H9 (cell line): ENCODE data around the gene PSKH1. TPM values are rescaled to one million over a fixed set of nuclear protein-coding genes. Genes with fewer than 3 reads are reported as not detected.

ENCODE experiments used
- DNase-seq: peaks from one replicate; pipeline ENCODE4 v3.0.0-alpha.2; 2017
- H2AFZ ChIP-seq: one replicate; pipeline ENCODE4 v1.6.1; 2013; ENCODE audit warnings: mild to moderate bottlenecking, low read length, control low read depth, moderate library complexity
- H2AK5ac ChIP-seq: 2 replicates; pipeline ENCODE4 v1.6.1; 2013; ENCODE audit warnings: low read length, control low read depth, mixed read lengths; ENCODE audit not compliant: insufficient read length
- H2BK120ac ChIP-seq: one replicate; pipeline ENCODE4 v1.6.1; 2013; ENCODE audit warnings: low read depth, mild to moderate bottlenecking, low read length, control low read depth, inconsistent platforms; ENCODE audit not compliant: poor library complexity, severe bottlenecking
- H2BK12ac ChIP-seq: 2 replicates; pipeline ENCODE4 v1.6.1; 2013; ENCODE audit warnings: low read length, control low read depth, mixed read lengths, low read depth; ENCODE audit not compliant: insufficient read length
- H2BK15ac ChIP-seq: 2 replicates; pipeline ENCODE4 v1.6.1; 2013; ENCODE audit warnings: low read depth, low read length, control low read depth
- H2BK20ac ChIP-seq: one replicate; pipeline ENCODE4 v1.6.1; 2013; ENCODE audit warnings: low read depth, mild to moderate bottlenecking, low read length, control low read depth, inconsistent platforms; ENCODE audit not compliant: poor library complexity, severe bottlenecking
- H2BK5ac ChIP-seq: 2 replicates; pipeline ENCODE4 v1.6.1; 2013; ENCODE audit warnings: low read length, control low read depth, mixed read lengths; ENCODE audit not compliant: insufficient read length
- H3K14ac ChIP-seq: 2 replicates; pipeline ENCODE4 v1.6.1; 2013; ENCODE audit warnings: low read length, control low read depth; ENCODE audit not compliant: insufficient read depth
- H3K18ac ChIP-seq: 2 replicates; pipeline ENCODE4 v1.6.1; 2013; ENCODE audit warnings: low read depth, mild to moderate bottlenecking, mixed read lengths, low read length, control low read depth; ENCODE audit not compliant: insufficient read length
- H3K23ac ChIP-seq: 2 replicates; pipeline ENCODE4 v1.6.1; 2013; ENCODE audit warnings: low read length, control low read depth, mixed read lengths, low read depth; ENCODE audit not compliant: insufficient read length
- H3K23me2 ChIP-seq: 2 replicates; pipeline ENCODE4 v1.6.1; 2013; ENCODE audit warnings: low read depth, mild to moderate bottlenecking, mixed read lengths, low read length, control low read depth; ENCODE audit not compliant: insufficient read length, poor library complexity, severe bottlenecking
- H3K27ac ChIP-seq: 2 replicates; pipeline ENCODE4 v1.5.1; 2013; ENCODE audit warnings: low read length, control low read depth, mixed read lengths, low read depth; ENCODE audit not compliant: insufficient read length
- H3K27me3 ChIP-seq: 2 replicates; pipeline ENCODE4 v1.6.1; 2013; ENCODE audit warnings: low read length, control low read depth, inconsistent platforms; ENCODE audit not compliant: insufficient read depth
- H3K4ac ChIP-seq: 2 replicates; pipeline ENCODE4 v1.6.1; 2013; ENCODE audit warnings: low read depth, mild to moderate bottlenecking, control low read depth, inconsistent platforms, low read length, moderate library complexity
- H3K4me1 ChIP-seq: 2 replicates; pipeline ENCODE4 v1.6.1; 2013; ENCODE audit warnings: low read length, control low read depth, inconsistent platforms; ENCODE audit not compliant: insufficient read depth
- H3K4me2 ChIP-seq: 2 replicates; pipeline ENCODE4 v1.6.1; 2013; ENCODE audit warnings: low read length, control low read depth, mixed read lengths; ENCODE audit not compliant: insufficient read length, insufficient read depth
- H3K56ac ChIP-seq: 2 replicates; pipeline ENCODE4 v1.6.1; 2013; ENCODE audit warnings: low read depth, mild to moderate bottlenecking, mixed read lengths, low read length, control low read depth; ENCODE audit not compliant: insufficient read length
- H3K79me1 ChIP-seq: 2 replicates; pipeline ENCODE4 v1.6.1; 2013; ENCODE audit warnings: low read depth, mild to moderate bottlenecking, moderate library complexity, low read length, control low read depth, inconsistent platforms; ENCODE audit not compliant: insufficient read depth, poor library complexity, severe bottlenecking
- H3K79me2 ChIP-seq: 2 replicates; pipeline ENCODE4 v1.6.1; 2013; ENCODE audit warnings: low read length, control low read depth, inconsistent platforms; ENCODE audit not compliant: insufficient read depth
- H3K9ac ChIP-seq: 2 replicates; pipeline ENCODE4 v1.6.1; 2013; ENCODE audit warnings: low read length, control low read depth, mixed read lengths; ENCODE audit not compliant: insufficient read length; ENCODE audit errors: extremely low read depth
- H3K9me3 ChIP-seq: one replicate; pipeline ENCODE4 v1.6.1; 2013; ENCODE audit warnings: low read depth, low read length, inconsistent platforms; ENCODE audit not compliant: control insufficient read depth
- H3T11ph ChIP-seq: one replicate; pipeline ENCODE4 v1.6.1; 2013; ENCODE audit warnings: mild to moderate bottlenecking, low read length, control low read depth, inconsistent platforms
- H4K20me1 ChIP-seq: one replicate; pipeline ENCODE4 v1.6.1; 2013; ENCODE audit not compliant: control insufficient read depth, insufficient read length, insufficient read depth
- H4K5ac ChIP-seq: 2 replicates; pipeline ENCODE4 v1.6.1; 2013; ENCODE audit warnings: low read depth, mild to moderate bottlenecking, mixed read lengths, low read length, control low read depth; ENCODE audit not compliant: insufficient read length
- H4K8ac ChIP-seq: replicated peaks from 2 replicates; pipeline ENCODE4 v1.6.1; 2013; ENCODE audit warnings: low read length, control low read depth, mixed read lengths, low read depth; ENCODE audit not compliant: insufficient read length
- H4K91ac ChIP-seq: 2 replicates; pipeline ENCODE4 v1.6.1; 2013; ENCODE audit warnings: low read depth, mild to moderate bottlenecking, moderate library complexity, mixed read lengths, low read length, control low read depth; ENCODE audit not compliant: insufficient read length
- H3K27ac Mint-ChIP-seq, 3 experiments: 2 replicates in 2 of 3; 3 replicates in 1 of 3; pipeline ENCODE4 v1.8.0; 2020 to 2021; ENCODE audit warnings: mixed read lengths in 3 of 3, mild to moderate bottlenecking in 1 of 3, moderate library complexity in 1 of 3
- H3K27me3 Mint-ChIP-seq: 2 replicates; pipeline ENCODE4 v1.8.0; 2021; ENCODE audit warnings: low read depth, mild to moderate bottlenecking, moderate library complexity, mixed read lengths
- H3K36me3 Mint-ChIP-seq, 3 experiments: 2 replicates in 2 of 3; 3 replicates in 1 of 3; pipeline ENCODE4 v1.8.0; 2020 to 2021; ENCODE audit warnings: low read depth in 3 of 3, mixed read lengths in 3 of 3; ENCODE audit not compliant: insufficient read depth in 1 of 3
- H3K4me1 Mint-ChIP-seq, 2 experiments: 2 replicates each; pipeline ENCODE4 v1.8.0; 2020; ENCODE audit warnings: mixed read lengths in 2 of 2
- H3K4me3 Mint-ChIP-seq, 2 experiments: 2 replicates in 1 of 2; 3 replicates in 1 of 2; pipeline ENCODE4 v1.8.0; 2020 to 2021; ENCODE audit warnings: mild to moderate bottlenecking in 2 of 2, mixed read lengths in 2 of 2, moderate library complexity in 1 of 2
- H3K9me3 Mint-ChIP-seq, 2 experiments: 2 replicates in 1 of 2; 3 replicates in 1 of 2; pipeline ENCODE4 v1.8.0; 2020; ENCODE audit warnings: mild to moderate bottlenecking in 2 of 2, mixed read lengths in 2 of 2, moderate library complexity in 1 of 2
- WGBS: extraction: QIAGEN DNeasy Blood & Tissue Kit; methylation state at CpG from one replicate; pipeline ENCODE4 v1.1.7; 2013; ENCODE audit warnings: missing lambda C conversion rate, low lambda C conversion rate, mixed read lengths; ENCODE audit not compliant: insufficient read length; ENCODE audit errors: extremely low coverage; 5-methylcytosine and 5-hydroxymethylcytosine counted together
- total RNA-seq: library from RNA; stranded (reverse); gene quantifications from 2 replicates; pipeline ENCODE4 v1.2.1, GENCODE V29; 2021
- TF ChIP-seq, protein P1 (sequence below): fragments of 200-600 bp; sonication (generic); conservative IDR thresholded peaks from 3 replicates; pipeline ENCODE4 v1.8.0; 2021; ENCODE audit warnings: antibody characterized with exemption, mild to moderate bottlenecking

Gene PSKH1
- total RNA-seq, 1 experiment from 2014 or later = 29.1 TPM

DNA sequence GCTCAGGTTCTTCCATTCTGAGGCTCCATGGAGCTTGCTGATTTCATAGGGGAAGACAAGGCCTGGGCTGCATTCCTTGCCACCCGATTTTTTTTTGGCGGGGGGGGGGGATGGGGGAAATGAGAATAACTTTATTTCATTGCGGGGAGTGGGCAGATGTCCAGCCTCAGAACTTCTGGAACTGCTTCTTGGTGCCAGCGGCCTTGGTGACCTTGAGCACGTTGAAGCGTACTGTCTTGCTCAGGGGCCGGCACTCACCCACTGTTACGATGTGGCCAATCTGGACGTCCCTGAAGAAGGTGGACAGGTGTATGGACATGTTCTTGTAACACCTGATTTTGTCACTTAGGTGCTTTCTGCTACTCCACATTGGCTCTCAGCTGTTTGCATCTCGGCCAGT, 37.3 kb upstream of the PSKH1 start:
- DNase-seq = no peak
- Histone ChIP-seq H2BK20ac (no peak overlapping the region), H2AFZ (no peak overlapping the region), H3K4me1 (peaks cover 6% of the 10 kb centered on the region; the same call in 1 of the 2 replicates), H3K27me3 (no peaks in the 10 kb centered on the region), H3K4ac (no peak overlapping the region), H3K56ac (no peak overlapping the region), H4K5ac (no peak overlapping the region), H3K9me3 (no peaks in the 10 kb centered on the region), H3T11ph (no peak overlapping the region), H3K14ac (no peak overlapping the region; the same call in 1 of the 2 replicates), H2BK120ac (no peak overlapping the region), H3K23me2 (no peaks in the 10 kb centered on the region), H2BK15ac (no peak overlapping the region), H3K23ac (no peak overlapping the region), H4K8ac (no peak overlapping the region), H3K18ac (no peak overlapping the region), H3K4me2 (no peak overlapping the region), H4K20me1 (no peaks in the 10 kb centered on the region), H3K9ac (no peak overlapping the region), H2BK12ac (no peak overlapping the region), H2AK5ac (no peak overlapping the region), H4K91ac (no peak overlapping the region), H3K79me2 (peaks cover 46% of the 10 kb centered on the region; the same call in 1 of the 2 replicates), H3K27ac (no peak overlapping the region), H3K79me1 (peaks cover 2% of the 10 kb centered on the region), H2BK5ac (no peak overlapping the region)
- WGBS = no CpG with 5 or more reads among the region's 10 CpGs
- Mint-ChIP-seq H3K27me3 (no peaks in the 10 kb centered on the region), H3K4me3 (peak overlapping the region in 1 of 2 experiments; percentile 57; a peak in 1 of 5 replicates), H3K27ac (peak overlapping the region in 1 of 3 experiments; percentile 81; a peak in 1 of 7 replicates), H3K9me3 (no peaks in the 10 kb centered on the region), H3K36me3 (peaks cover 9 to 27% (median 20%) of the 10 kb centered on the region in 3 experiments; a peak in 6 of 7 replicates), H3K4me1 (peaks cover 37 to 46% of the 10 kb centered on the region in 2 experiments)
- TF ChIP-seq, protein P1, sequence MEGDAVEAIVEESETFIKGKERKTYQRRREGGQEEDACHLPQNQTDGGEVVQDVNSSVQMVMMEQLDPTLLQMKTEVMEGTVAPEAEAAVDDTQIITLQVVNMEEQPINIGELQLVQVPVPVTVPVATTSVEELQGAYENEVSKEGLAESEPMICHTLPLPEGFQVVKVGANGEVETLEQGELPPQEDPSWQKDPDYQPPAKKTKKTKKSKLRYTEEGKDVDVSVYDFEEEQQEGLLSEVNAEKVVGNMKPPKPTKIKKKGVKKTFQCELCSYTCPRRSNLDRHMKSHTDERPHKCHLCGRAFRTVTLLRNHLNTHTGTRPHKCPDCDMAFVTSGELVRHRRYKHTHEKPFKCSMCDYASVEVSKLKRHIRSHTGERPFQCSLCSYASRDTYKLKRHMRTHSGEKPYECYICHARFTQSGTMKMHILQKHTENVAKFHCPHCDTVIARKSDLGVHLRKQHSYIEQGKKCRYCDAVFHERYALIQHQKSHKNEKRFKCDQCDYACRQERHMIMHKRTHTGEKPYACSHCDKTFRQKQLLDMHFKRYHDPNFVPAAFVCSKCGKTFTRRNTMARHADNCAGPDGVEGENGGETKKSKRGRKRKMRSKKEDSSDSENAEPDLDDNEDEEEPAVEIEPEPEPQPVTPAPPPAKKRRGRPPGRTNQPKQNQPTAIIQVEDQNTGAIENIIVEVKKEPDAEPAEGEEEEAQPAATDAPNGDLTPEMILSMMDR = no peak
